ENCODE results near the gene RHBDF1. TPM values are rescaled to one million over a fixed set of nuclear protein-coding genes. Genes with fewer than 3 reads are reported as not detected.
"Not testable (repeated sequence)": the region's sequence is repeated elsewhere in the genome, so short reads cannot be mapped to it uniquely, and the experiment has no call there.

Gene RHBDF1
- total RNA-seq, 1 donor from 2014 or later, result 55.5 TPM

GRCh38 chr16:38941-39892, 33.2 kb downstream of the RHBDF1 start:
- no peak for TF ChIP-seq EZH2 (IDR thresholded peaks at IDR 0.05; ENCODE audit: insufficient read depth, low read length)
- TF ChIP-seq CTCF (IDR thresholded peaks at IDR 0.05; ENCODE audit: insufficient read depth, low read depth, low read length), result no peak
- no peak overlapping the region for H3K9ac ChIP-seq (ENCODE audit: low read length)
- no peaks in the 10 kb centered on the region for H4K20me1 ChIP-seq (ENCODE audit: insufficient read depth, low read length)
- no peak overlapping the region for H3K27ac Mint-ChIP-seq (ENCODE audit: unreplicated experiment)
- H3K4me3 ChIP-seq (ENCODE audit: insufficient read depth, low read depth, low read length), result no peak overlapping the region
- no peaks in the 10 kb centered on the region for H3K9me3 ChIP-seq (ENCODE audit: insufficient read depth, low read depth, low read length)
- no peak overlapping the region for H2AFZ ChIP-seq (ENCODE audit: low read depth, low read length)
- FAIRE-seq (no peak), DNase-seq (ENCODE audit: low read depth) (no peak)
- H3K4me2 ChIP-seq (ENCODE audit: low read length), result no peak overlapping the region
- peaks cover 16% of the 10 kb centered on the region for H3K36me3 Mint-ChIP-seq (ENCODE audit: low read depth, unreplicated experiment)
- no peaks in the 10 kb centered on the region for H3K9me3 Mint-ChIP-seq (ENCODE audit: unreplicated experiment)
- H3K4me3 Mint-ChIP-seq (ENCODE audit: unreplicated experiment), result no peak overlapping the region
- no peaks in the 10 kb centered on the region for H3K4me1 Mint-ChIP-seq (ENCODE audit: low read depth, unreplicated experiment)
- no peaks in the 10 kb centered on the region for H3K27me3 ChIP-seq (ENCODE audit: insufficient read depth, low read length)
- H3K79me2 ChIP-seq (ENCODE audit: insufficient read depth, low read length), result no peaks in the 10 kb centered on the region
- peaks cover 1% of the 10 kb centered on the region for H3K27me3 Mint-ChIP-seq (ENCODE audit: low read depth, unreplicated experiment)
- H3K36me3 ChIP-seq (ENCODE audit: insufficient read depth, low read length), result peaks cover 3% of the 10 kb centered on the region
- no peak overlapping the region for H3K27ac ChIP-seq (ENCODE audit: low read depth, low read length)
- no peaks in the 10 kb centered on the region for H3K4me1 ChIP-seq (ENCODE audit: insufficient read depth, low read length)

DNA sequence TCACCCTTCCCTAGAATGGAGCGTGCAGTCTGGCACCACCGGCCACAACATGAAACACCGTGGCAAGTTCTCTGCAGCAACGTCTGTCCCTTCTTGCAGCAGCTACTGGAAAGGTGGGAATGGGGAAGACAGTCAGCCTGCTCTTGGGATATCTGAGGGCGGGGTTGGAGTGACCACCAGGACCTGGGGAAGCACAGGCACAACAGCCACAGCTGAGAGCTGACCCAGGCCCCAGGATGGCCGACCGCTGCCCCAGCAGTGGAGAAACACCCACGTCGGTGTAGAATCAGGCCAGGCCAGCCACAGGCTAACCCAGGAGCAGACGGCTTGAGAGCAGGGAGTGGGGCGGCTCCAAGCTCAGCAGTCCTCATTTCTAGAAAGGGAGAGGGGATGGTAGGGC, 34.2 kb downstream of the RHBDF1 start:
- H3K36me3 ChIP-seq (ENCODE audit: insufficient read depth, low read length); H3K4me3 Mint-ChIP-seq (ENCODE audit: unreplicated experiment); H3K27ac Mint-ChIP-seq (ENCODE audit: unreplicated experiment); H2AFZ ChIP-seq (ENCODE audit: low read depth, low read length); H3K27ac ChIP-seq (ENCODE audit: low read depth, low read length); H3K27me3 ChIP-seq (ENCODE audit: insufficient read depth, low read length); H3K9ac ChIP-seq (ENCODE audit: low read length); H4K20me1 ChIP-seq (ENCODE audit: insufficient read depth, low read length); FAIRE-seq; H3K9me3 ChIP-seq (ENCODE audit: insufficient read depth, low read depth, low read length); H3K27me3 Mint-ChIP-seq (ENCODE audit: low read depth, unreplicated experiment); H3K4me3 ChIP-seq (ENCODE audit: insufficient read depth, low read depth, low read length); H3K4me1 ChIP-seq (ENCODE audit: insufficient read depth, low read length); H3K79me2 ChIP-seq (ENCODE audit: insufficient read depth, low read length); H3K4me1 Mint-ChIP-seq (ENCODE audit: low read depth, unreplicated experiment); DNase-seq (ENCODE audit: low read depth); H3K4me2 ChIP-seq (ENCODE audit: low read length); H3K9me3 Mint-ChIP-seq (ENCODE audit: unreplicated experiment): not testable (repeated sequence)
- H3K36me3 Mint-ChIP-seq (ENCODE audit: low read depth, unreplicated experiment), result peaks cover 14% of the 10 kb centered on the region

- H3K4me2 ChIP-seq (ENCODE audit: low read length), result no peak overlapping the region
- no peak overlapping the region for H3K9ac ChIP-seq (ENCODE audit: low read length)
- Mint-ChIP-seq H3K27ac (ENCODE audit: unreplicated experiment) (no peak overlapping the region), H3K9me3 (ENCODE audit: unreplicated experiment) (no peaks in the 10 kb centered on the region), H3K4me1 (ENCODE audit: low read depth, unreplicated experiment) (no peaks in the 10 kb centered on the region), H3K27me3 (ENCODE audit: low read depth, unreplicated experiment) (peaks cover 3% of the 10 kb centered on the region), H3K36me3 (ENCODE audit: low read depth, unreplicated experiment) (peaks cover 9% of the 10 kb centered on the region), H3K4me3 (ENCODE audit: unreplicated experiment) (no peak overlapping the region)
- H3K9me3 ChIP-seq (ENCODE audit: insufficient read depth, low read depth, low read length), result no peaks in the 10 kb centered on the region
- H3K36me3 ChIP-seq (ENCODE audit: insufficient read depth, low read length), result peaks cover 3% of the 10 kb centered on the region
- H3K4me3 ChIP-seq (ENCODE audit: insufficient read depth, low read depth, low read length), result no peak overlapping the region
- H2AFZ ChIP-seq (ENCODE audit: low read depth, low read length), result no peak overlapping the region
- FAIRE-seq (no peak), DNase-seq (ENCODE audit: low read depth) (no peak)
- H3K27me3 ChIP-seq (ENCODE audit: insufficient read depth, low read length), result no peaks in the 10 kb centered on the region
- H3K27ac ChIP-seq (ENCODE audit: low read depth, low read length), result no peak overlapping the region
- no peaks in the 10 kb centered on the region for H4K20me1 ChIP-seq (ENCODE audit: insufficient read depth, low read length)
- H3K4me1 ChIP-seq (ENCODE audit: insufficient read depth, low read length), result no peaks in the 10 kb centered on the region
- H3K79me2 ChIP-seq (ENCODE audit: insufficient read depth, low read length), result no peaks in the 10 kb centered on the region
- TF ChIP-seq EZH2 (IDR thresholded peaks at IDR 0.05; ENCODE audit: insufficient read depth, low read length), result no peak
- TF ChIP-seq CTCF (IDR thresholded peaks at IDR 0.05; ENCODE audit: insufficient read depth, low read depth, low read length), result no peak
These were observed 34.9 kb downstream of the RHBDF1 start for GRCh38 chr16:37511-37910.
